ENCODE results near the gene CHST12.

- no peak for TF ChIP-seq MAX (IDR thresholded peaks at IDR 0.05; ENCODE audit: low read depth, low read length)
- no peak for TF ChIP-seq CTCF (IDR thresholded peaks at IDR 0.05; ENCODE audit: low read depth, low read length)
Measured at GRCh38 chr7:2362385-2363088, 40.9 kb upstream of the CHST12 start.
